ENCODE results near the gene C1orf94.

Gene C1orf94

GRCh38 chr1:34213956-34214355 lies 37.2 kb downstream of the C1orf94 start:
- no peak overlapping the region for H3K4me3 ChIP-seq (replicated peaks; ENCODE audit: low read depth, low read length)
- DNase-seq (ENCODE audit: low read depth): no peak
- no peak for TF ChIP-seq CTCF (IDR thresholded peaks at IDR 0.05; ENCODE audit: low read length, missing control alignments)

DNA sequence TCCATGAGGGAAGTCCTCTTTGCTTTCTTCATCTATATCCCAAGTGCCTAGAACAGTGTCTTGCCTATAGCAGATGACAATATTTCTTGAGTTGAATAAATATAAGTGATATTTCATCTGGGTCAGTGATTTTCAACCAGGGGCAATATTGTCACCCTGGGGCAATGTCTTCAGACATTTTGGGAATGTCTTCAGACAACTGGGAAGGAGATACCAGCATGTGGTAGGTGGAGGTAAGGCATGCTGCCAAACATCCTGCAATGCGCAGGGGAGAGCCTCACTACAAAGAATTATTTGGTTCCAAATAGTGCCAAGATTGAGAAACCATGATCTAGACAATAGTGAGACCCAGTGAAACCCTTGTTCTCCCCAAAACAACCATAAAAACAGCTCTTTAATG lies 54.7 kb downstream of the C1orf94 start:
- no peak for DNase-seq (ENCODE audit: low read depth)
- no peak overlapping the region for H3K4me3 ChIP-seq (replicated peaks; ENCODE audit: low read depth, low read length)
- no peak for TF ChIP-seq CTCF (IDR thresholded peaks at IDR 0.05; ENCODE audit: low read length, missing control alignments)

DNA sequence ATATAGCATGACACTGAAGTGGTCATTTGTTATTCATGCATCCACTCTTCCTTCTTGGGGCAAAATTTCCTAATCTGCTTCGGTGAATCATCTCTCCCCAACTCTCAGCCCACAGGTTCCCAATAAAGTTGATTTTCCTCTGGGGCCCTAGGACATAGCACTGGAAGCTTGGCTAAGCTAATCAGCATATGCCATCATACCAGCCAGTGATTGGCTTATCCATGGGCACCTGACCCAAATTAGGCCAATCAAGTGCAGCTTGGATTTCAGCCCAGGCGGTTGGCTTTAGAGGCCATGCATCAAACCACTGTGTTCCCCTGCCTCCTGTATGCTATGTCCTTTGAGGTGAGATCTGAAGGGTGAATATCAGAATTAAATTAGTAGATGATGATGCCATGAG lies 58.9 kb downstream of the C1orf94 start:
- no peak overlapping the region for H3K4me3 ChIP-seq (replicated peaks; ENCODE audit: low read depth, low read length)
- DNase-seq (ENCODE audit: low read depth): no peak
- TF ChIP-seq CTCF (IDR thresholded peaks at IDR 0.05; ENCODE audit: low read length, missing control alignments): no peak

- DNase-seq (ENCODE audit: low read depth): no peak
- H3K4me3 ChIP-seq (replicated peaks; ENCODE audit: low read depth, low read length): no peak overlapping the region
- no peak for TF ChIP-seq CTCF (IDR thresholded peaks at IDR 0.05; ENCODE audit: low read length, missing control alignments)
These were observed 59.4 kb downstream of the C1orf94 start for GRCh38 chr1:34236089-34236488.

DNA sequence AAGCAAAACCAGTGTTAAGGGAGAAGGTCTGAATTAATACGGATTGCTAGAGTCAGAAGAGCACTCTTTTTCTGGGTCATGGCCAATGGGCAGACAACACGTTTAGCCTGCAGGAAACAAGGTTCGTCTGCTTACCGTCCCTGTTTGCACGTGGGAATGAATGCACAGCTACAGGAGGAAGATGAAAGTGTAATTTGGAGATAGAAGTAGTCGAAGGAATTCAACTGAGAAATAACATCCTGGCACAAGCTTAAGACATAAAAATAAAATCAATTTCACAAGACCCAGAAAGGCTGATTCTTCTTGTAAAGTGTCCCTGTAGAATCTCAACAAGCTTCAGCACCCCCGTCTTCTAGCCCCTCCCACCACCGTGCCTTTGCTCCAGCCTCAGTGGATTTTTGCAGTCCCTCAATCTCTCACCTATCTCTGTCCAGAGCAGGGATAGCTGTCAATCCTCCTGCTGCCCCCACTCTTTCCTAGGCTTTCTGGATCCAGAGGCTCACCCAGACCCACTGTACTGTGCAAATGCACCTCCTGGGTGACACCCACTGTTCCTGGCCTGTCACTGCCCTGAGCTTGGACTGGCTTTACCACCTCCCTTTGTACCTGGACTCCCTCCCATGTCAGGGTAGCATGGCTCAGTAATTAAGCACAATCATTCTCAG lies 60.6 kb downstream of the C1orf94 start:
- no peak for TF ChIP-seq CTCF (IDR thresholded peaks at IDR 0.05; ENCODE audit: low read length, missing control alignments)
- no peak overlapping the region for H3K4me3 ChIP-seq (replicated peaks; ENCODE audit: low read depth, low read length)

GRCh38 chr1:34245967-34246366 lies 69.3 kb downstream of the C1orf94 start:
- no peak overlapping the region for H3K4me3 ChIP-seq (replicated peaks; ENCODE audit: low read depth, low read length)
- TF ChIP-seq CTCF (IDR thresholded peaks at IDR 0.05; ENCODE audit: low read length, missing control alignments): no peak
- no peak for DNase-seq (ENCODE audit: low read depth)

More for the DNA sequence above, 60.6 kb downstream of the C1orf94 start:
- DNase-seq (ENCODE audit: low read depth): no peak

DNA sequence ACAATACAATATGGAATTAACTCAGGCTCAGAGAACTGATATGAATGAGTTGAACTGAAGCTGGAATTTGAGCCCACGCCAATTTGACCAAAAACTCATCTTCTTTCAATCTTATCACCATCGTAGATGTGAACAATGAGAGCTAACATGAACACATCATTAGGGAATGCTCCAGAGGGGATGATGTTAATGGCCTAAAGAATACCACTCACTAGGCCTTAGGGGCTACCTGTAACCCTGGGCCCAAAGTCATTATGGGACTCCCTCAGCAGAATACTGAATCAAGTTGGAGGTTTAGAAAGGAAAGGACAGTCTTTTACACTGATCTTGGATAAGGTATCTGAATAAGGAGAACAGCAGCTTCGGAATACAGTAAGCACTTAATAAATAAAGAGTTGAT lies 73.6 kb downstream of the C1orf94 start:
- DNase-seq (ENCODE audit: low read depth): no peak
- no peak overlapping the region for H3K4me3 ChIP-seq (replicated peaks; ENCODE audit: low read depth, low read length)
- TF ChIP-seq CTCF (IDR thresholded peaks at IDR 0.05; ENCODE audit: low read length, missing control alignments): no peak

All from fibroblast of pulmonary artery (primary cell).